Measurements from ENCODE around the gene PTRH2.

The PTRH2 gene

GRCh38 chr17:59743842-59744241, 36.6 kb upstream of the PTRH2 start:
- Histone ChIP-seq H3K9me3 (ENCODE audit: control insufficient read depth, insufficient read depth, low read length) (no peaks in the 10 kb centered on the region), H3K27me3 (ENCODE audit: control insufficient read depth, insufficient read depth, low read length) (no peaks in the 10 kb centered on the region), H3K9ac (ENCODE audit: low read depth, low read length) (no peak overlapping the region), H3K4me3 (ENCODE audit: low read depth, low read length) (no peak overlapping the region), H3K36me3 (ENCODE audit: control insufficient read depth, insufficient read depth, low read length) (peaks cover 2% of the 10 kb centered on the region), H3K4me1 (ENCODE audit: control insufficient read depth, insufficient read depth, low read length) (no peaks in the 10 kb centered on the region)

- no peaks in the 10 kb centered on the region for H3K27me3 ChIP-seq (ENCODE audit: control insufficient read depth, insufficient read depth, low read length)
Observed at GRCh38 chr17:59737324-59737723, 30.1 kb upstream of the PTRH2 start.

GRCh38 chr17:59734226-59734625, 27.0 kb upstream of the PTRH2 start:
- Histone ChIP-seq H3K4me1 (ENCODE audit: control insufficient read depth, insufficient read depth, low read length) (no peaks in the 10 kb centered on the region), H3K36me3 (ENCODE audit: control insufficient read depth, insufficient read depth, low read length) (no peaks in the 10 kb centered on the region), H3K9me3 (ENCODE audit: control insufficient read depth, insufficient read depth, low read length) (no peaks in the 10 kb centered on the region), H3K27me3 (ENCODE audit: control insufficient read depth, insufficient read depth, low read length) (no peaks in the 10 kb centered on the region), H3K9ac (ENCODE audit: low read depth, low read length) (no peak overlapping the region), H3K4me3 (ENCODE audit: low read depth, low read length) (no peak overlapping the region)

More at GRCh38 chr17:59737324-59737723, 30.1 kb upstream of the PTRH2 start:
- Histone ChIP-seq H3K4me1 (ENCODE audit: control insufficient read depth, insufficient read depth, low read length) (no peaks in the 10 kb centered on the region), H3K4me3 (ENCODE audit: low read depth, low read length) (no peak overlapping the region), H3K9me3 (ENCODE audit: control insufficient read depth, insufficient read depth, low read length) (no peaks in the 10 kb centered on the region), H3K36me3 (ENCODE audit: control insufficient read depth, insufficient read depth, low read length) (no peaks in the 10 kb centered on the region), H3K9ac (ENCODE audit: low read depth, low read length) (no peak overlapping the region)

GRCh38 chr17:59733697-59734096, 26.5 kb upstream of the PTRH2 start:
- Histone ChIP-seq H3K9me3 (ENCODE audit: control insufficient read depth, insufficient read depth, low read length) (no peaks in the 10 kb centered on the region), H3K36me3 (ENCODE audit: control insufficient read depth, insufficient read depth, low read length) (no peaks in the 10 kb centered on the region), H3K27me3 (ENCODE audit: control insufficient read depth, insufficient read depth, low read length) (no peaks in the 10 kb centered on the region), H3K4me1 (ENCODE audit: control insufficient read depth, insufficient read depth, low read length) (no peaks in the 10 kb centered on the region), H3K4me3 (ENCODE audit: low read depth, low read length) (no peak overlapping the region), H3K9ac (ENCODE audit: low read depth, low read length) (no peak overlapping the region)

- Histone ChIP-seq H3K4me3 (ENCODE audit: low read depth, low read length) (no peak overlapping the region), H3K9ac (ENCODE audit: low read depth, low read length) (no peak overlapping the region), H3K27me3 (ENCODE audit: control insufficient read depth, insufficient read depth, low read length) (no peaks in the 10 kb centered on the region), H3K36me3 (ENCODE audit: control insufficient read depth, insufficient read depth, low read length) (no peaks in the 10 kb centered on the region), H3K9me3 (ENCODE audit: control insufficient read depth, insufficient read depth, low read length) (no peaks in the 10 kb centered on the region), H3K4me1 (ENCODE audit: control insufficient read depth, insufficient read depth, low read length) (no peaks in the 10 kb centered on the region)
Observed at GRCh38 chr17:59730268-59730834, 23.1 kb upstream of the PTRH2 start.

- H3K27me3 ChIP-seq (ENCODE audit: control insufficient read depth, insufficient read depth, low read length): no peaks in the 10 kb centered on the region
- H3K9me3 ChIP-seq (ENCODE audit: control insufficient read depth, insufficient read depth, low read length): no peaks in the 10 kb centered on the region
- H3K4me3 ChIP-seq (ENCODE audit: low read depth, low read length): no peak overlapping the region
- peaks cover 6% of the 10 kb centered on the region for H3K4me1 ChIP-seq (ENCODE audit: control insufficient read depth, insufficient read depth, low read length)
- H3K9ac ChIP-seq (ENCODE audit: low read depth, low read length): no peak overlapping the region
- no peaks in the 10 kb centered on the region for H3K36me3 ChIP-seq (ENCODE audit: control insufficient read depth, insufficient read depth, low read length)
Observed at GRCh38 chr17:59727817-59728533, 20.7 kb upstream of the PTRH2 start.

- no peak overlapping the region for H3K4me3 ChIP-seq (ENCODE audit: low read depth, low read length)
- peaks cover 6% of the 10 kb centered on the region for H3K4me1 ChIP-seq (ENCODE audit: control insufficient read depth, insufficient read depth, low read length)
- H3K9ac ChIP-seq (ENCODE audit: low read depth, low read length): no peak overlapping the region
- no peaks in the 10 kb centered on the region for H3K9me3 ChIP-seq (ENCODE audit: control insufficient read depth, insufficient read depth, low read length)
- no peaks in the 10 kb centered on the region for H3K36me3 ChIP-seq (ENCODE audit: control insufficient read depth, insufficient read depth, low read length)
- no peaks in the 10 kb centered on the region for H3K27me3 ChIP-seq (ENCODE audit: control insufficient read depth, insufficient read depth, low read length)
Observed at GRCh38 chr17:59725691-59726090, 18.5 kb upstream of the PTRH2 start.

GRCh38 chr17:59723607-59724006, 16.4 kb upstream of the PTRH2 start:
- no peak overlapping the region for H3K9ac ChIP-seq (ENCODE audit: low read depth, low read length)
- H3K27me3 ChIP-seq (ENCODE audit: control insufficient read depth, insufficient read depth, low read length): no peaks in the 10 kb centered on the region
- H3K4me3 ChIP-seq (ENCODE audit: low read depth, low read length): no peak overlapping the region
- H3K36me3 ChIP-seq (ENCODE audit: control insufficient read depth, insufficient read depth, low read length): no peaks in the 10 kb centered on the region
- H3K9me3 ChIP-seq (ENCODE audit: control insufficient read depth, insufficient read depth, low read length): no peaks in the 10 kb centered on the region
- peaks cover 6% of the 10 kb centered on the region for H3K4me1 ChIP-seq (ENCODE audit: control insufficient read depth, insufficient read depth, low read length)

GRCh38 chr17:59723041-59723440, 15.8 kb upstream of the PTRH2 start:
- no peak overlapping the region for H3K9ac ChIP-seq (ENCODE audit: low read depth, low read length)
- no peaks in the 10 kb centered on the region for H3K27me3 ChIP-seq (ENCODE audit: control insufficient read depth, insufficient read depth, low read length)
- H3K4me1 ChIP-seq (ENCODE audit: control insufficient read depth, insufficient read depth, low read length): peaks cover 6% of the 10 kb centered on the region
- H3K9me3 ChIP-seq (ENCODE audit: control insufficient read depth, insufficient read depth, low read length): no peaks in the 10 kb centered on the region
- H3K36me3 ChIP-seq (ENCODE audit: control insufficient read depth, insufficient read depth, low read length): no peaks in the 10 kb centered on the region
- H3K4me3 ChIP-seq (ENCODE audit: low read depth, low read length): no peak overlapping the region

- peaks cover 6% of the 10 kb centered on the region for H3K4me1 ChIP-seq (ENCODE audit: control insufficient read depth, insufficient read depth, low read length)
- H3K36me3 ChIP-seq (ENCODE audit: control insufficient read depth, insufficient read depth, low read length): no peaks in the 10 kb centered on the region
- no peaks in the 10 kb centered on the region for H3K9me3 ChIP-seq (ENCODE audit: control insufficient read depth, insufficient read depth, low read length)
- H3K9ac ChIP-seq (ENCODE audit: low read depth, low read length): no peak overlapping the region
- no peak overlapping the region for H3K4me3 ChIP-seq (ENCODE audit: low read depth, low read length)
- H3K27me3 ChIP-seq (ENCODE audit: control insufficient read depth, insufficient read depth, low read length): no peaks in the 10 kb centered on the region
Observed at GRCh38 chr17:59722623-59723022, 15.4 kb upstream of the PTRH2 start.

GRCh38 chr17:59719526-59719925, 12.3 kb upstream of the PTRH2 start:
- Histone ChIP-seq H3K9ac (ENCODE audit: low read depth, low read length) (no peak overlapping the region), H3K36me3 (ENCODE audit: control insufficient read depth, insufficient read depth, low read length) (no peaks in the 10 kb centered on the region), H3K4me1 (ENCODE audit: control insufficient read depth, insufficient read depth, low read length) (peaks cover 6% of the 10 kb centered on the region), H3K4me3 (ENCODE audit: low read depth, low read length) (no peak overlapping the region), H3K9me3 (ENCODE audit: control insufficient read depth, insufficient read depth, low read length) (no peaks in the 10 kb centered on the region), H3K27me3 (ENCODE audit: control insufficient read depth, insufficient read depth, low read length) (no peaks in the 10 kb centered on the region)

- Histone ChIP-seq H3K27me3 (ENCODE audit: control insufficient read depth, insufficient read depth, low read length) (no peaks in the 10 kb centered on the region), H3K4me3 (ENCODE audit: low read depth, low read length) (no peak overlapping the region), H3K9ac (ENCODE audit: low read depth, low read length) (no peak overlapping the region), H3K36me3 (ENCODE audit: control insufficient read depth, insufficient read depth, low read length) (no peaks in the 10 kb centered on the region), H3K4me1 (ENCODE audit: control insufficient read depth, insufficient read depth, low read length) (no peaks in the 10 kb centered on the region), H3K9me3 (ENCODE audit: control insufficient read depth, insufficient read depth, low read length) (no peaks in the 10 kb centered on the region)
Observed at GRCh38 chr17:59716427-59716826, 9.2 kb upstream of the PTRH2 start.

Data from iPS-15b (cell line).